ENCODE data around the gene PLXNA3. TPM values are rescaled to one million over a fixed set of nuclear protein-coding genes. Genes with fewer than 3 reads are reported as not detected.
"Not testable (repeated sequence)": the region's sequence is repeated elsewhere in the genome, so short reads cannot be mapped to it uniquely, and the experiment has no call there.

PLXNA3 gene
- polyA plus RNA-seq, 3 donors from 2014 or later, result 0.20 to 1.4 TPM; not detected in 1

GRCh38 chrX:154490414-154491083, 32.5 kb downstream of the PLXNA3 start, which contains the start of gene SLC10A3:
Gene SLC10A3 (minus strand): TSS chrX:154490629. CDS start chrX:154488940, 1,689 bp downstream.
- Mint-ChIP-seq H3K36me3 (no peaks in the 10 kb centered on the region), H3K4me3 (peak within 1 kb of the TSS; percentile 86 to 88 (median 87)), H3K27ac (peak within 1 kb of the TSS; percentile 90 to 97 (median 95)), H3K4me1 (peaks cover 22 to 26% of the 10 kb centered on the region in 2 donors), H3K9me3 (no peaks in the 10 kb centered on the region), H3K27me3 (ENCODE audit: low read depth in 3 of 3) (peaks cover 1 to 11% (median 6%) of the 10 kb centered on the region in 3 donors)
- peak; percentile 88 to 92 (median 90) for DNase-seq

GRCh38 chrX:154494715-154495114, 36.6 kb downstream of the PLXNA3 start:
- no peak for DNase-seq
- Mint-ChIP-seq H3K4me1 (peaks cover 2 to 9% of the 10 kb centered on the region in 2 donors), H3K27me3 (ENCODE audit: low read depth in 3 of 3) (peaks cover 3 to 7% (median 6%) of the 10 kb centered on the region in 3 donors), H3K36me3 (no peaks in the 10 kb centered on the region), H3K27ac (no peak overlapping the region), H3K4me3 (no peak overlapping the region), H3K9me3 (no peaks in the 10 kb centered on the region)

- H3K27me3 Mint-ChIP-seq (ENCODE audit: low read depth in 3 of 3), result peaks cover 2 to 3% (median 3%) of the 10 kb centered on the region in 3 donors
- peaks cover 0 to 8% of the 10 kb centered on the region in 2 donors for H3K4me1 Mint-ChIP-seq
- no peak for DNase-seq
- no peak overlapping the region for H3K27ac Mint-ChIP-seq
- H3K4me3 Mint-ChIP-seq, result no peak overlapping the region
- no peaks in the 10 kb centered on the region for H3K9me3 Mint-ChIP-seq
- no peaks in the 10 kb centered on the region for H3K36me3 Mint-ChIP-seq
Measured at GRCh38 chrX:154495472-154495922, 37.4 kb downstream of the PLXNA3 start.

DNA sequence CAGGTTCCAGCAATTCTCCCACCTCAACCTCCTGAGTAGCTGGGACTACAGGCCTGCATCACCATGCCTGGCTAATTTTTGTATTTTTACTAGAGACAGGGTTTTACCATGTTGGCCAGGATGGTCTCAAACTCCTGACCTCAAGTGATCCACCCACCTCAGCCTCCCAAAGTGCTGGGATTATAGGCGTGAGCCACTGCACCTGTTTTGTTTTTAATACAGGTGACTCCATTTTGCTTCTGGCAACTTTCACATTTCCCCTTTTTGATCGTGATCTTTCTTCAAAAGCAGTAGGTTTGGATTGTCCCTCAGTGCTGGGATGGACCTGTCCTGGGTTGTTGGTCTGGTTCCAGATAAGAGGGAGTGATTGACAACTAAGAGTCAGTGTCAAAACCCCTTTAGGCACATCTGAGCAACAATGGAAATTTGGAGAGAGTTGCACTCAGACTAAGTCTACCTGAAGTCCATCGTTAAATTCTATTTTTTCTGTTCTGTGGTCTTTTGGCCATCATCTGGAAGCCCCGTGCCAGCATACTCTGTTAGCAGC, 38.6 kb downstream of the PLXNA3 start:
- not testable (repeated sequence) for H3K4me3 Mint-ChIP-seq; H3K27ac Mint-ChIP-seq; H3K4me1 Mint-ChIP-seq; H3K36me3 Mint-ChIP-seq; H3K27me3 Mint-ChIP-seq (ENCODE audit: low read depth in 3 of 3); H3K9me3 Mint-ChIP-seq; DNase-seq

DNA sequence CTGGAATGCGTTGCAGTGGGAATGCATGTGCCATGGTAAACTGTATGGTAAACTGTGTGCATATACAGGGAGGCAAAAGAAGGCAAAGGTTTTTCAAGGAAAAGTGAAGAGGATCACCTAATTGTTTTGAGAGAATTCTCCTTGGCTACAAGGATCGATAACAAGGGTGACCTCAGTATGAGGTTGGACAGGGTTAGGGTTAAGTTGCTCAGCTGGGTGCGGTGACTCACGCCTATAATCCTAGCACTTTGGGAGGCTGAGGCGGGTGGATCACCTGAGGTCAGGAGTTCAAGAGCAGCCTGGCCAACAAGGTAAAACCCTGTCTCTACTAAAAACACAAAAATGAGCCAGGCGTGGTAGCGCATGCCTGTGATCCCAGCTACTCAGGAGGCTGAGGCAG, 43.3 kb downstream of the PLXNA3 start:
- H3K4me3 Mint-ChIP-seq; DNase-seq; H3K9me3 Mint-ChIP-seq; H3K27me3 Mint-ChIP-seq (ENCODE audit: low read depth in 3 of 3); H3K36me3 Mint-ChIP-seq; H3K27ac Mint-ChIP-seq; H3K4me1 Mint-ChIP-seq: not testable (repeated sequence)

DNA sequence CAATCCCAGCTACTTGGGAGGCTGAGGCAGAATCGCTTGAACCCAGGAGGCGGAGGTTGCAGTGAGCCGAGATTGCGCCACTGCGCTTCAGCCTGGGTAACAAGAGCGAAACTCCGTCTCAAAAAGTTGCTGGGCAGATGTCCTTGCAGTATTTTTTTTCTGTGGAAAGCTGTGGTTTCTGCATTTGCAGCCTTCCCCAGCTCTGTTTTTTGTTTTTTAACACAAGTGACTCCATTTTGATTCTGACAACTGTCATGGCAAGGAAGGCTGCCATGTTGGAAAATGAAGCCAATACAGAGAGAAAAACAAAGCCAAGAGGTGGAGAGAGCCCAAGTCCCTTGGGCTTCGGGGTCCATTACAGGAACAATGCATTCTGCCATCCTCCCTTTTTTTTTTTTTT, 44.0 kb downstream of the PLXNA3 start:
- Mint-ChIP-seq H3K9me3 (no peaks in the 10 kb centered on the region), H3K27me3 (ENCODE audit: low read depth in 3 of 3) (peaks cover 1 to 7% (median 4%) of the 10 kb centered on the region in 3 donors), H3K4me3 (no peak overlapping the region), H3K36me3 (no peaks in the 10 kb centered on the region), H3K4me1 (no peaks in the 10 kb centered on the region), H3K27ac (no peak overlapping the region)
- no peak for DNase-seq

- Mint-ChIP-seq H3K27ac (no peak overlapping the region), H3K9me3 (no peaks in the 10 kb centered on the region), H3K27me3 (ENCODE audit: low read depth in 3 of 3) (peaks cover 1 to 7% (median 4%) of the 10 kb centered on the region in 3 donors), H3K4me1 (no peaks in the 10 kb centered on the region), H3K36me3 (no peaks in the 10 kb centered on the region), H3K4me3 (no peak overlapping the region)
- no peak for DNase-seq
Measured at GRCh38 chrX:154502989-154503388, 44.9 kb downstream of the PLXNA3 start.

DNA sequence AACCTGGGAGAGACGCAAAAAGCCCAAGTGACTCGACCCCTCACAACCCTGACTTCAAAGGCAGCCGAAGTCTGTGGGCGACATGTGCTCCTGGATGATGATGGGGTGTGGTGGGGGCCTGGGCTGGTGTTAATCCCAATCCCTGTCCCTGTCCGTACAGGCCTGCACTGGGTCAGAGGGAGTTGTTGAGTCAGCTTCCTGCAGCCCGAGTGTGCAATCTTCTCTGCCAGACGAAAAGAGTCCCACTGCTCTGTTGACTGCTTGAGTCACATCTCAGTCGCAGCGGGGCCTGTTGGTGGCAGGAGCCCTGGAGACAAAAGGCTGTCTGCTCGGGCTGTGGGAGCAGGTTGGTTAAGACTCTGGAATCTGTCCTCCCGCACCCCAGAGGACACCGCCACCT, 47.7 kb downstream of the PLXNA3 start:
- Mint-ChIP-seq H3K4me1 (peaks cover 0 to 2% of the 10 kb centered on the region in 2 donors), H3K9me3 (no peaks in the 10 kb centered on the region), H3K27me3 (ENCODE audit: low read depth in 3 of 3) (peaks cover 2 to 5% (median 4%) of the 10 kb centered on the region in 3 donors), H3K36me3 (peaks cover 0 to 6% (median 5%) of the 10 kb centered on the region in 3 donors), H3K27ac (no peak overlapping the region), H3K4me3 (no peak overlapping the region)
- DNase-seq, result no peak

DNA sequence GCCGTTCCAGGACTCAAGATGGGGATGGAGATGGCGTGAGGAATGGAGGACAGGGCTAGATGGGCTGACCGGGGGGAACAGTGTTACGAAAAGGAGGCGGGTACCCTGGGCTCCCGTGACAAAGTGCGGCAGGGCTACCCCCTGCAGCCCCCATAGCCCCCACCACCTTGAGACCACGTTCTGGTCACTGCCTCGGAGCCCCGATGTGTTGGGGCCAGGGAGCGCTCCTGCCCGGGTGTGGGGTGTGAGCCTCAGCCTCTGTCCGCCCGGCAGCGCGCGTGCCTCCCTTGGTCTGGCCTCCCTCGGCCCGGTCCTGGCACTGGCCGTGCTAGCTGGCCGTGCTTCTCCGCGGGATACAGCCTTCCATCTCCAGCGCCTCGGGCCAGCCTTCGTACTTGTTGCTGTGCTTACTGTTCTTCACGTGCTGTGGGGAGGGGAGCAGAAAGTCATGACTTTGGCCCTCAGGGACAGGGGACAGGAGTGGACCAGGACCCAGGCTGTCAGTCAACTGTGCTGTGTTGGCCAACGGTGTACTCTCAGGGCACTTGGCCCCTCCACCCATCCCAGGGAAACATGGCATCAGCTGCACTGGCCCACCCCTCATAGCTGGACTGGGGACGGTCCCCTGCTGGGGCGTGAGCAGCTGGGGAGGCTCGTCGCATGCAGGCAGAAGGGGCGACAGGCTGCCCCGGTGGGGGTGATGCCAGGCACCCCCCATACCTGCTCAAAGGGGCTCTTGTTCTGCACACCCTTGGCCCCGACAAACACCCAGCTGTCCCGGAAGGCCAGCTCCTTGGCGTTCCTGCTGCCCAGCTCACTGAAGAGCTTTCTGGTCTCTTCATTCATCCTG, 48.6 kb downstream of the PLXNA3 start:
- DNase-seq, result no peak
- peaks cover 2 to 5% (median 4%) of the 10 kb centered on the region in 3 donors for H3K27me3 Mint-ChIP-seq (ENCODE audit: low read depth in 3 of 3)
- peaks cover 7 to 11% of the 10 kb centered on the region in 2 donors for H3K4me1 Mint-ChIP-seq
- no peaks in the 10 kb centered on the region for H3K9me3 Mint-ChIP-seq
- H3K36me3 Mint-ChIP-seq, result peaks cover 0 to 6% (median 5%) of the 10 kb centered on the region in 3 donors
- H3K27ac Mint-ChIP-seq, result no peak overlapping the region
- no peak overlapping the region for H3K4me3 Mint-ChIP-seq

- H3K36me3 Mint-ChIP-seq, result peaks cover 0 to 6% (median 5%) of the 10 kb centered on the region in 3 donors
- H3K27me3 Mint-ChIP-seq (ENCODE audit: low read depth in 3 of 3), result peaks cover 2 to 5% (median 4%) of the 10 kb centered on the region in 3 donors
- H3K4me1 Mint-ChIP-seq, result peaks cover 9 to 13% of the 10 kb centered on the region in 2 donors
- no peak for DNase-seq
- H3K4me3 Mint-ChIP-seq, result no peak overlapping the region
- no peak overlapping the region for H3K27ac Mint-ChIP-seq
- H3K9me3 Mint-ChIP-seq, result no peaks in the 10 kb centered on the region
Measured at GRCh38 chrX:154507673-154508383, 49.7 kb downstream of the PLXNA3 start.

GRCh38 chrX:154508384-154508745, 50.3 kb downstream of the PLXNA3 start:
- Mint-ChIP-seq H3K9me3 (no peaks in the 10 kb centered on the region), H3K27me3 (ENCODE audit: low read depth in 3 of 3) (peaks cover 2 to 5% (median 2%) of the 10 kb centered on the region in 3 donors), H3K4me1 (peaks cover 9 to 13% of the 10 kb centered on the region in 2 donors), H3K27ac (no peak overlapping the region), H3K4me3 (no peak overlapping the region), H3K36me3 (peaks cover 0 to 6% (median 5%) of the 10 kb centered on the region in 3 donors)
- DNase-seq, result no peak

GRCh38 chrX:154509455-154509854, 51.4 kb downstream of the PLXNA3 start:
- no peak overlapping the region for H3K4me3 Mint-ChIP-seq
- no peak overlapping the region for H3K27ac Mint-ChIP-seq
- H3K4me1 Mint-ChIP-seq, result peaks cover 13 to 15% of the 10 kb centered on the region in 2 donors
- H3K27me3 Mint-ChIP-seq (ENCODE audit: low read depth in 3 of 3), result peaks cover 2 to 5% (median 2%) of the 10 kb centered on the region in 3 donors
- H3K9me3 Mint-ChIP-seq, result peaks cover 0 to 2% (median 0%) of the 10 kb centered on the region in 6 donors
- DNase-seq, result no peak
- peaks cover 0 to 6% (median 5%) of the 10 kb centered on the region in 3 donors for H3K36me3 Mint-ChIP-seq

- no peak for DNase-seq
- Mint-ChIP-seq H3K27ac (peak overlapping the region in 4 of 6 donors; percentile 34 to 67 (median 65)), H3K4me1 (peaks cover 27 to 29% of the 10 kb centered on the region in 2 donors), H3K4me3 (no peak overlapping the region), H3K27me3 (ENCODE audit: low read depth in 3 of 3) (peaks cover 2 to 7% (median 4%) of the 10 kb centered on the region in 3 donors), H3K9me3 (peaks cover 0 to 2% (median 0%) of the 10 kb centered on the region in 6 donors), H3K36me3 (peaks cover 0 to 6% (median 5%) of the 10 kb centered on the region in 3 donors)
Measured at GRCh38 chrX:154511761-154512160, 53.7 kb downstream of the PLXNA3 start.
